ENCODE measurements around the gene RBBP8NL.

DNA sequence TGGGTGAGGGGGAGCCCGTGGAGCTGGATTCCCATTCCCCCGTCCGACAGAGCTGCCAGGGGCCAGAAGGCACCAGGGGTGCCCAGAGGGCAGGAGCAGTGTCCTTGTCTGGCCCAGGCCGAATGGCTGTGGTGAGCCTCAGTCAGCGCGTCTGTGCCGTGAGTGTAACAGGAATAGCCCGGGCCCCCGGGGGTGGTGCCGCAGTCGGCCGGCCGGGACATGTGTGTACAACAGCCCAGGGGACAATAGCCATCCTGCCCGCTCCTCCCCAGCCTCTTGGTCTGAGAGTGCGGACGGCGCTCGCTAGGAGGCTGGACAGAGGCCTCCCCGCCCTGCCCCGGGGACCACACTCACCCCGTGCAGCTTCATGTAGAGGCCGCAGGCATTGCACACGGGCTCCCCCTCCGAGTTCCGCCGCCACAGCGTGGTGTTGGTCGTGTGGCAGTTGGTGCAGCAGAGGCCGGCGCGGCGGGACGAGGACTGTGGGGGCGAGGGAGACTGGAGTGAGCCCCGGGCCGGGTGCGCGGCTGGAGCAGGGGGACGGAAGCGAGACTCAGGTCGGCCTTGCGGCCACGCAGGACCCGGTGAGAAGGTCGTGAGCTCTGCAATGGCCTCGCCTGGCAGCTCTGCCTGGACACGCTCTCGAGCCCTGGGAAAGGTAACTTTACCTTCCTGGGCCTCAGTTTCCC, 38.9 kb upstream of the RBBP8NL start:
- TF ChIP-seq, protein P1, sequence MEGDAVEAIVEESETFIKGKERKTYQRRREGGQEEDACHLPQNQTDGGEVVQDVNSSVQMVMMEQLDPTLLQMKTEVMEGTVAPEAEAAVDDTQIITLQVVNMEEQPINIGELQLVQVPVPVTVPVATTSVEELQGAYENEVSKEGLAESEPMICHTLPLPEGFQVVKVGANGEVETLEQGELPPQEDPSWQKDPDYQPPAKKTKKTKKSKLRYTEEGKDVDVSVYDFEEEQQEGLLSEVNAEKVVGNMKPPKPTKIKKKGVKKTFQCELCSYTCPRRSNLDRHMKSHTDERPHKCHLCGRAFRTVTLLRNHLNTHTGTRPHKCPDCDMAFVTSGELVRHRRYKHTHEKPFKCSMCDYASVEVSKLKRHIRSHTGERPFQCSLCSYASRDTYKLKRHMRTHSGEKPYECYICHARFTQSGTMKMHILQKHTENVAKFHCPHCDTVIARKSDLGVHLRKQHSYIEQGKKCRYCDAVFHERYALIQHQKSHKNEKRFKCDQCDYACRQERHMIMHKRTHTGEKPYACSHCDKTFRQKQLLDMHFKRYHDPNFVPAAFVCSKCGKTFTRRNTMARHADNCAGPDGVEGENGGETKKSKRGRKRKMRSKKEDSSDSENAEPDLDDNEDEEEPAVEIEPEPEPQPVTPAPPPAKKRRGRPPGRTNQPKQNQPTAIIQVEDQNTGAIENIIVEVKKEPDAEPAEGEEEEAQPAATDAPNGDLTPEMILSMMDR (conservative IDR thresholded peaks at IDR 0.05) = no peak
- TF ChIP-seq EZH2 (IDR thresholded peaks at IDR 0.05; ENCODE audit: low read depth) = no peak

All from PC-9 (cell line).